HL-60 (cell line): ENCODE data around the gene STX1B.

Source experiments
- SPI1 ChIP-seq: IDR thresholded peaks from 2 replicates; pipeline ENCODE4 v1.6.1; 2012; ENCODE audit warnings: low read depth, mild to moderate bottlenecking, borderline replicate concordance
- TF ChIP-seq, protein P1 (sequence below): IDR thresholded peaks from one replicate; pipeline ENCODE4 v1.5.1; 2011; ENCODE audit warnings: low read length, control low read depth, inconsistent platforms; ENCODE audit not compliant: insufficient read depth
- TF ChIP-seq, protein P2 (sequence below): IDR thresholded peaks from 2 replicates; pipeline ENCODE4 v1.6.1; 2012; ENCODE audit warnings: low read depth; ENCODE audit not compliant: insufficient replicate concordance

DNA sequence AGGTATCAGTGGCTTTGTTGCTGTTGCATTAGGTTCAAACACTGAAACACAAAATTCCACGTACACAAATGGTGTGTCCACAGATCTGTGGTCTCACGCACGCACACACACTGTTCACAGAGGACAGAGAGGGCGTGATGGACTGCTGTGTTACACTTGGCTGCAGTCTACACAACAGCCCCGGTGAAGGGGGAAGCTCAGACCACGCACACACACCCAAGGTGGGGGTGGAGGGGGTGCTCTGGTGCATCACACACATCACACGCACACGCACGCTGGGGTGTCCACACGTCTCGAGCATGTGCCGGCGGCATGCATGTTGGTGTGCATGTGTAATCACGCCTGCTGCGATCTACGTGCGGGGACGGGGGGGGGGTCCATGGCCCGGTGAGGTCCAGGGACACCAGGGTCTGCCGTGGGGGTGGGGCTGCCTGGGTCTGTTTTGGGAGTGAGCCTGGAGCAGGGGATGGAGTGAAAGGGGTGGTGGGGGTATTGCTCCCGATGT is 18.1 kb downstream of the STX1B start:
- TF ChIP-seq SPI1 = no peak
- TF ChIP-seq, protein P1, sequence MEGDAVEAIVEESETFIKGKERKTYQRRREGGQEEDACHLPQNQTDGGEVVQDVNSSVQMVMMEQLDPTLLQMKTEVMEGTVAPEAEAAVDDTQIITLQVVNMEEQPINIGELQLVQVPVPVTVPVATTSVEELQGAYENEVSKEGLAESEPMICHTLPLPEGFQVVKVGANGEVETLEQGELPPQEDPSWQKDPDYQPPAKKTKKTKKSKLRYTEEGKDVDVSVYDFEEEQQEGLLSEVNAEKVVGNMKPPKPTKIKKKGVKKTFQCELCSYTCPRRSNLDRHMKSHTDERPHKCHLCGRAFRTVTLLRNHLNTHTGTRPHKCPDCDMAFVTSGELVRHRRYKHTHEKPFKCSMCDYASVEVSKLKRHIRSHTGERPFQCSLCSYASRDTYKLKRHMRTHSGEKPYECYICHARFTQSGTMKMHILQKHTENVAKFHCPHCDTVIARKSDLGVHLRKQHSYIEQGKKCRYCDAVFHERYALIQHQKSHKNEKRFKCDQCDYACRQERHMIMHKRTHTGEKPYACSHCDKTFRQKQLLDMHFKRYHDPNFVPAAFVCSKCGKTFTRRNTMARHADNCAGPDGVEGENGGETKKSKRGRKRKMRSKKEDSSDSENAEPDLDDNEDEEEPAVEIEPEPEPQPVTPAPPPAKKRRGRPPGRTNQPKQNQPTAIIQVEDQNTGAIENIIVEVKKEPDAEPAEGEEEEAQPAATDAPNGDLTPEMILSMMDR = no peak
- TF ChIP-seq, protein P2, sequence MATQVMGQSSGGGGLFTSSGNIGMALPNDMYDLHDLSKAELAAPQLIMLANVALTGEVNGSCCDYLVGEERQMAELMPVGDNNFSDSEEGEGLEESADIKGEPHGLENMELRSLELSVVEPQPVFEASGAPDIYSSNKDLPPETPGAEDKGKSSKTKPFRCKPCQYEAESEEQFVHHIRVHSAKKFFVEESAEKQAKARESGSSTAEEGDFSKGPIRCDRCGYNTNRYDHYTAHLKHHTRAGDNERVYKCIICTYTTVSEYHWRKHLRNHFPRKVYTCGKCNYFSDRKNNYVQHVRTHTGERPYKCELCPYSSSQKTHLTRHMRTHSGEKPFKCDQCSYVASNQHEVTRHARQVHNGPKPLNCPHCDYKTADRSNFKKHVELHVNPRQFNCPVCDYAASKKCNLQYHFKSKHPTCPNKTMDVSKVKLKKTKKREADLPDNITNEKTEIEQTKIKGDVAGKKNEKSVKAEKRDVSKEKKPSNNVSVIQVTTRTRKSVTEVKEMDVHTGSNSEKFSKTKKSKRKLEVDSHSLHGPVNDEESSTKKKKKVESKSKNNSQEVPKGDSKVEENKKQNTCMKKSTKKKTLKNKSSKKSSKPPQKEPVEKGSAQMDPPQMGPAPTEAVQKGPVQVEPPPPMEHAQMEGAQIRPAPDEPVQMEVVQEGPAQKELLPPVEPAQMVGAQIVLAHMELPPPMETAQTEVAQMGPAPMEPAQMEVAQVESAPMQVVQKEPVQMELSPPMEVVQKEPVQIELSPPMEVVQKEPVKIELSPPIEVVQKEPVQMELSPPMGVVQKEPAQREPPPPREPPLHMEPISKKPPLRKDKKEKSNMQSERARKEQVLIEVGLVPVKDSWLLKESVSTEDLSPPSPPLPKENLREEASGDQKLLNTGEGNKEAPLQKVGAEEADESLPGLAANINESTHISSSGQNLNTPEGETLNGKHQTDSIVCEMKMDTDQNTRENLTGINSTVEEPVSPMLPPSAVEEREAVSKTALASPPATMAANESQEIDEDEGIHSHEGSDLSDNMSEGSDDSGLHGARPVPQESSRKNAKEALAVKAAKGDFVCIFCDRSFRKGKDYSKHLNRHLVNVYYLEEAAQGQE = no peak
